HG03066 (cell line): ENCODE data around the gene LRG1.

Source experiments
- ATAC-seq: cut with Tn5 transposase; IDR thresholded peaks from one replicate; pipeline ENCODE4 v1.9.1; 2021; ENCODE audit warnings: low read depth; ENCODE audit not compliant: unreplicated experiment

The LRG1 gene, protein sequence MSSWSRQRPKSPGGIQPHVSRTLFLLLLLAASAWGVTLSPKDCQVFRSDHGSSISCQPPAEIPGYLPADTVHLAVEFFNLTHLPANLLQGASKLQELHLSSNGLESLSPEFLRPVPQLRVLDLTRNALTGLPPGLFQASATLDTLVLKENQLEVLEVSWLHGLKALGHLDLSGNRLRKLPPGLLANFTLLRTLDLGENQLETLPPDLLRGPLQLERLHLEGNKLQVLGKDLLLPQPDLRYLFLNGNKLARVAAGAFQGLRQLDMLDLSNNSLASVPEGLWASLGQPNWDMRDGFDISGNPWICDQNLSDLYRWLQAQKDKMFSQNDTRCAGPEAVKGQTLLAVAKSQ

GRCh38 chr19:4539693-4540581, at the start of gene LRG1:
Gene LRG1 (minus strand): TSS chr19:4540036. CDS start chr19:4540013, 23 bp downstream.
- ATAC-seq = no peak

DNA sequence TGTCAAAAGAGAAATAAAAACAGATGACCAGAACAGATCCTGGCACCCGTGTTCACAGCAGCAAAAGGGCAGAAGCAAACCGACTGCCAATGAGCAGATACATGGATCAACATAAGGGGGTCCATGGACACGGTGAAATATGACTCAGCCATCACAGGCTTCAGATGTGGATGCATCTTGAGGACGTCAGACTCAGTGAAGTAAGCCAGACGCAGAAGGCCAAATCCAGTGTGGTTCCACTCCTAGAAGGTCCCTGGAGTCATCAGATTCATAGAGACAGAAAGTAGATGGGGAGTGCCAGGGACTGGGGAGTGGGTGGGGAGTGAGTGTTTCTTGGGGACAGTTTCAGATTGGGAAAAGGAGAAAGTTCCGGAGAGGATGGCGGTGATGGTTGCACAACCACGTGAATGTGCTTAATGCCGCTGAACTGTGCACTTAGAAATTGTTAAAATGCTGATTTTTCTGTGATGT, 48.5 kb upstream of the LRG1 start:
- no peak for ATAC-seq

- no peak for ATAC-seq
These were observed 47.7 kb upstream of the LRG1 start for GRCh38 chr19:4587527-4587926.

- no peak for ATAC-seq
These were observed 46.9 kb upstream of the LRG1 start for GRCh38 chr19:4586691-4587090.

DNA sequence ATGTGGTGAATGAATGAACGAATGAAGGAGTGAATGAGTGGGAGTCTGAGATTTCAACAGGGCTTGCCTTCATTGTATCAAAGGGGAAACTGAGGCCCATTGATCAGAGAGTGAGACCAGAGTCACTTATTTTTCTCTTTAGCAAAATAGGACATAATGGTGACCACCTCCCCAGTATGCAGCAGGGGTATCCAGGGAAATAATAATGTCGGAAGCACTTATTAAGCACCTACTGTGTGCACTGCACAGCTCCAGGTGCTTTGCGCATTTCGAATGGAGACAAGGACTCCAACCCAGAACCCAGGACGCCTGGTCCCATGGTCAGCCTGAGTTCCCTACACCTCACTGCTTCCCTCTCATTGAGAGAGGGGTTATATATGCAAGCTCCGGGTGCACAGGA, 46.4 kb upstream of the LRG1 start:
- no peak for ATAC-seq

DNA sequence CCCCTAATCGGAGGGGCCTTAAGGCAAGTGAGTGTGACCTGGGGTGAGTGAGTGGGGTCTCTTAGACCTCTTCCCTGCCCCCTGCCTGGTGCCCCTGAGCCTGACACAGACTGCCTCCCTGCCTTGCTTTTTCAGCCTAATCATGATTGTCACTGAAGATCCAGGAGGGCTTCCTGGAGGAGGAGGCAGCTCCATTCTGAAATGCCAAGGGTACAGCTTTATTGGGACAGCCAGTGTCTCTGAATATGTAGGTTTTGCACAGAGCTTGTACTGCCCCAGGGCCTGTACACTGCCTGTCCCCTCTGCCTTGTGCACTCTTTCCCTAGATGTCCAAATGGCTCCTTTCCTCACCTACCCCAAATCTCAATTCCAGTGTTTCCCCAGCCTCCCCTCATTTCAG, 45.7 kb upstream of the LRG1 start:
- ATAC-seq = no peak

DNA sequence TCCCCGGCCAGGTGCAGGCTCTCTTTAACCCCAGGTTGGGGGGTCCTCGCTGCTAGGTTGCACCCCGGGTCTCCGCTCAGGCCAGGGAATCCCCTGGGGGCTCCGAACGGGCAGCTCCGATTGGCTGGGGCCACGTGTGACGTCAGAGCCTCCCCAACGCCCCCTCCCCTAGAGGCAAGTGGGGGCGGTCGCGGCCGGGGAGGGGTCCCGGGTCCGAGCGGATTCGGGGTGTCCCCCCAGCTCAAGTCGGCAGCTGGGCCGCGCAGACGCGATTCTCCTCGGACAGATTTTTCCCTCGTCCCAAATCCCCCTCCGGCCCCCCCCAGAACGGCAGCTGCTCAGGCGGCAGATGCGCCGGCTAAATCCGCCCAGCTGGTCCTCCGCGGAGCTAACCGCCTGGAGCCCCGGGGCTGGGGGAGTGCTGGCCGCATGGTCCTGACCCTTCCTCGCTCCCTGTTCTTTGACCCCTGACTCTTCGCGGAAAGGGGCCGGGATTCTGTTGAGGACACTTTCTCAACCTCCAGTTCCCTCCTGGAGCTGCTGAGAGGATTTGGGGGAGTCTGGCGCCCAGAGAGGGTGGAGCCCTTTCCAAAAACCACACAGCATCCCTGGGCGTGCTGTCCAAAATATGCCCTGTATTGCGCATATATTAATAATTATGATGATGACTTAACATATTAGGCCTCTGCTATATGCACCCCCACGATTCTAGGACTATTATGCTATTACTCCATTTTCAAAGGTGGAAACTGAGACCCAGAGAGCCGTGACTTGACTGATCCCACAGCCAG, 45.0 kb upstream of the LRG1 start:
- ATAC-seq = no peak

DNA sequence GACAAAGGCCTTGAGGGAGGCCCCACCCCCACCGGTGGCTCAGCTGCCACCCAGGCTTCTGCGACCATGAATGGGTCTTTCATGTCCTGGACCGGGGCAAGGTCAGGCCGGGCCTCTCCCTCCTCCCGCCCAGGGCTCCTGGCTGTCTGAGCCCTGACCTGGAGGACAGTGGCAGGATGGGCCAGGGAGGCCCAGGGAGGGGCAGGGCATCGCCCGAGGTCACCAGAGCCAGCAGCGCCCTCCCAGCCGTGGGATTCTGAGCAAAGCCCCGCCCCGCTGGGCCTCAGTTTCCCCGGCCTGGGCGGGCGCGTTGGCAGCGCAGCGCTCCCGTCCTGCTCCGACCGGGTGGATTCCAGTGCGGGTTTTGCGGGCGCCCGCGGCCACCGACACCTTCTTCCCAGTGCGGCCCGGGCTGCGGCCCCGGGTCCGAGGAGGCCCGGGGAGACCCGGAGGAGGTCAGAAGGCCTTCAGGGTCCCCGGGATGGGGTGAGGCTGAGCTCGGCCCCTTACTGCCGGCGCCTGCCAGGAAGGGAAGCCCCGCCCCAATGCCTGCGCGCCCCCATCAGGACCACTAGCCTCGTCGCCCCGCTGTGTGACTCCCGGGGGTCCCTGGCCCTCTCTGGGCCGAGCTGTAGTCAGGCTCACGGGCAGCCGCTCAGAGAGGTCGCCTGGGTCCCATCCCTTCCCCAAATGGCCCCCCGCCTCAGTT, 44.3 kb upstream of the LRG1 start:
- ATAC-seq = no peak

DNA sequence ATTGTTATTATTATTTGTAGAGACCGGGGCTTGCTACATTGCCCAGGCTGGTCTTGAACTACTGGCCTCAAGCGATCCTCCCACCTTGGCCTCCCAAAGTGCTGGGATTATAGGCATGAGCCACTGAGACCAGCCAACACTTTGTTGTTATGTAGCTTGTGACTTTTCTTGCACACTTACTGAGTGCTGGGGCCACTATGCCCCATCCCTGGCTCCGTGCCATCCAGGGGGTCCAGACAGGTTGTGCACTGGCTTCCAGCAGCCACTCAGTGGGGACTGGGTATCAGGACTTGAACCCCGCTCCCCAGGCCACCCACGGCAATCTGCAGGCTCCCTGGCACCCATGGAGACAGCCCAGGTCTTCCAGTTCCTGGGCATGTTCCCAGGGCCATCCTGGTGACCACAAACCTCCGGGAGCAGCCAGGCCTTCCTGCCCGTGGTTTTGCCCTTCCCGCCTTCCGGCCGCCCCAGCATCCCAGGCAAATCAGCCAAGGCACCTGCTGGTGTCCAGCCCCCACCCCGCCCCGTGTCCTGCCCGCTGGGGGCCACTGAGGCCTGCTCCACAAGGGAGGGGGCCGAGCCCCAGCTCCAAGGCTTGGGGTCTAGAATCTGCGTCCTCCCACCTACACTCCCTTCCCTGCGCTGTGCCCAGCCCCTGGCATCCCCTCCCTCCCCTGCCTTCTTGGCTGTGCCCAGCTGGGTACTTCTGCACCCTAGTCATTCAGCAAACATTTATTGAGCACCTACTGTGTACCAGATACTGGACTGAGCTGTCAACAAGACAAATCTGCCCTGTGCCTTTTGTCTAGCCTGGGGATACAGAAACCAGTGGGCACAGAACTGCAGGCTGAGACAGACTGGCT, 43.4 kb upstream of the LRG1 start:
- ATAC-seq = no peak

GRCh38 chr19:4581666-4582553, 42.1 kb upstream of the LRG1 start:
- ATAC-seq = no peak

DNA sequence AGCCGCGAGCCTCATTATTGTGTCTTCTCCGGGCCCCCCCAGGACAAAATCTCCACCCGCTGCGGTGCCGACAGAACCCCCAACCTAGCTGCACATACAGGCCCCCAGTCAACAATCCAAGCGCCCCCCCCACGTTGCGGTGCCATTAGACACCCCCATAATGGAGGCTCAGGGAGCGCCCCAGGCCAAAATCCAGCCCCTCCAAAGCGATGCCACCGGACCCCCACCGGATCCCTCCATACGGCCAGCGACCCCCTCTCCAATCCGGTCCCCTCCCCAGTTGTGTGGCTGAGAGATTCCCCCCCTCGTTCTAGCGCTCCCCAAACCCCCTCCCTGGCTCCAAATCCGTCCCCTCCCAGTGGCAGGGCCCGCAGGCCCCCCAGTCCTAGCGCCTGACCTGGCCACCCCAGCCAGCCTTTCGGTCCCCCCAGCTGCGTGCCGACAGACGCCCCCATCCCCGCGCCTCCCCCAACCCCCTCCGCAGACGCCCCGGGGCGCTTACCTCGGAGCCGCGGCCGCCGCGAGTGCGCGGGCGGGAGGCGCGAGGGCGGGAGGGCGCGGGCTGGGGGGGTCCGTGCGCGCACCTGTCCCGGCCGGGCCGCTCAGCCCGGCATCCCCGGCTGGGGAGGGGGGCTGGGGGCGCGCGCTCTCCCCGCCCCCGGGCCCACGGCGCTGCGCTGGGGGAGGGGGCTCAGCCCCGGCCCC, 41.3 kb upstream of the LRG1 start:
- ATAC-seq = no peak

GRCh38 chr19:4580021-4580901, 40.4 kb upstream of the LRG1 start:
- no peak for ATAC-seq

DNA sequence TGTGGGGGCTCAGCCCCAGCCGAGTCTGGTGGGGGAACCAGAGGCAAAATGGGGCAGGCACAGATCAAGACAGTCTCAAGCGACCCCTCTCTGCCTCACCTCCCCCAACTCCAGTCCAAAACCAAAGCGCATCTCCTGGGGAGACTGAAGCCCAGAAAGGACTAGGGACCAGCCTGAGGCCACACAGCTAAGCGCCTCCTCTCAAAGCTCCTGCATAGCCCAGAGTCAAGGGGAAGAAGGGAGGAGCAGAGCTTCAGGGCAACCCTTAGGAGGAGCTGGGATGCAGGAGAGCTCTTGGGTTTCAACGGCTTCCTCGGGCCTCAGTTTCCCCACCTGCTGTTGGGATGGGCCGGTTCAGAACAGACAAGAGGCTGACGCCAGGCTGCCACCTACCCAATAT, 39.6 kb upstream of the LRG1 start:
- ATAC-seq = no peak

- ATAC-seq = no peak
These were observed 38.9 kb upstream of the LRG1 start for GRCh38 chr19:4578552-4579248.

GRCh38 chr19:4577020-4577782, 37.4 kb upstream of the LRG1 start:
- ATAC-seq = no peak
